HG03095 (cell line): Measurements from ENCODE around the gene INCENP.
"Not testable (repeated sequence)": the region's sequence is repeated elsewhere in the genome, so short reads cannot be mapped to it uniquely, and the experiment has no call there.

Source experiments
- ATAC-seq: cut with Tn5 transposase; IDR thresholded peaks from one replicate; pipeline ENCODE4 v1.9.1; 2021; ENCODE audit warnings: moderate library complexity; ENCODE audit not compliant: unreplicated experiment

INCENP gene

DNA sequence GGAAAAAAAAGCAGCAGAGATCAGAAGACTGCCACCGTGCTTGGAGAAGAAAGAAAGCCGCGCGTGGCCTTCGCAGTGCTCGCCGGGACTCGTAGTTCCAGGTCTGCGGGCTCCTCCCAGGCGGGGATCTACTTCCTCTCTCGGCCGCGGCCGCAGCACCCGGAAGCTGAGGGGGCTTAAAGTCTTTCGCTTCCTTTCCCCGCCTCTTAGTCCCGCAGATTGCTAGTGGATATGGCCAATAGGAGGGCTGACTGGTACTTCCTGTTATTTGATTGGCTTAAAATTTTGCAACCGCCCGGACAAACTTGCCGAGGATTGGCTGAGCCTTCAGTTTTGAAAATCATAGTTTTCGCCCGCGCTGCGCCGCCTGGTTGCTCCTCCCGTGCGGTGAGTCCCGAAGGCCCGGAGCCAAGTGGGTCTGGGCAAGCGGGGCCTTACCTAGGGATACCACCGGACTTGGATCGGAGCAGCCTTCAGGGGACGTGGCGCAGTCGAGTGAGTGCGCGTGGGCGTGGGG is at the start of gene INCENP:
TSS of gene INCENP (plus strand) at position 343 of the 517 bp plus-strand sequence. CDS start 4,151 bp downstream, outside the sequence.
- ATAC-seq: peak; percentile 95

DNA sequence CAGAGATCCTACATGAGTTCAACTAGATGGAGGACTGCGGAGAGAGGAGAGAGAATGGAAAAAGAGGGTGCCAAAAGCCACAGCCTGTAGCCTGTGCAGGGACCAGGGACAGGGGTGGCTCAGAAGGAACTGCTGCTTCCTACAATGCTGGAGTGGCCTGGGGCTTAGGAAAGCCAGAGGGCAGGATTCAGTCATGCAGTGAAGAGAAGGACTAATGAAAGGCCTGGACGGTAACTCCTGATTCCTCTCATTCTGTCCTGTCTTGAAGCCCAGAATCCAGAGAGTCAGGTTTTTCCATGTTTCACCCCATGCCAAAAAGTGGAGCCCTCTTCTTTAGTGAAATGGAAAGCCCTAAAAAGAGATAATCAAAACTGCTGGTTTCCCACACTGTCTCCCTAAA is 48.4 kb upstream of the INCENP start:
- no peak for ATAC-seq

DNA sequence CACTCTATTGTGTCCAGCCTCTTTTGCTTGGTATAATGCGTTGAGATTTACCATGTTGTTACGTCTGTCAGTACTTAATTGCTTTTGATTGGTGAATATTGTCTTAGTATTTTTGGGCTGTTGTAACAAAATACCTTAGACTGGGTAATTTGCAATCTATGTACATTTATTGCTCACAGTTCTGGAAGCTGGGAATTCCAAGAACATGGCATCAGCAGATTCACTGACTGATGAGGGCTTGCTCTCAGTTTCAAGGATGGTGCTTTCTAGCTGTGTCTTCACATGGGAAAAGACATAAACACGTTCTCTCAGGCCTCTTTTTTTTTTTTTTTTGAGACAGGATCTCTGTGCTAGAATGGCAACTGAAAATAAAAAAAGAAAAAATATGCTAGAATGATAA is 46.7 kb upstream of the INCENP start:
- no peak for ATAC-seq

DNA sequence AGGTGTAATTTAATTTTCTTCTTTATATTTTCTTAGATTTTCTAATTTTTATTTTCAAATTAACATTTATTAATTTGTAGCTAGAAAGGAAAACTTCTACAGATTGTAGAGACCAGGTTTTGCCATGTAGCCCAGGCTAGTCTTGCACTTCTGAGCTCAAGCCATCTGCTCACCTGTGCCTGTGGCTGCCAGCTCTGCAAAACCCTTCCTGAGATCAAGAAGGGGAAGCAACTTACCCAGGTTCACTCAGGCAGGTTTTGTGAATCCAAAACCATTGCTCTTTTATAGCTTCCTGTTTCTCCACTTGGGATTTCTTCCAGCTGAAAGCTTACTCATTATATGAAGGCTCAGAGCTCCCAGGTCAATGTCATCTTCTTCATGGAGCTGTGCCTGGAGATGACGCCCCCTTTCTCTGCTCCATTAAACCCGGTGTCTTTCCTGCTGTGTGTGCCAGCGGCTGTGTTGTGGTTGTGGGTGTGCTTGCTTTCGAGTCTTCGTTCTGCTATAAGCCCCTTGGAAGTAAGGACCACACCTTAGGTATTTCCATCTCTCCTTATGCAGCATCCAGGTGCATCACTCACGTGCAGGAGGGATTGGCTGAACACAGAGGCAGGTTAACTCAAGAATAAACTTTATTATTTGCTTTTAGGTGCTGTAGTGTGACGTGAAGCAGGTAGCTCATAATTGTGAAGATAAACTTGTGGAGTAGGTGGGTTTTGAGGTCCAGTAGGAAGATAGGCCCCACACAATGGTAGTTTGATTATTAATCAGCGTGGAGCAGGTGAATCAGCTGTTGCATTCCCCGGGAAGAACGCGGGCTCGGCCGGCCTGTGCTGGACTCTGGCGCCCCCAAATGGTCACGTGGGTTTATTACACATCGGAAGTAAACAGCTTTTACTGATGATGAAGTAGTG is 42.2 kb upstream of the INCENP start:
- no peak for ATAC-seq

DNA sequence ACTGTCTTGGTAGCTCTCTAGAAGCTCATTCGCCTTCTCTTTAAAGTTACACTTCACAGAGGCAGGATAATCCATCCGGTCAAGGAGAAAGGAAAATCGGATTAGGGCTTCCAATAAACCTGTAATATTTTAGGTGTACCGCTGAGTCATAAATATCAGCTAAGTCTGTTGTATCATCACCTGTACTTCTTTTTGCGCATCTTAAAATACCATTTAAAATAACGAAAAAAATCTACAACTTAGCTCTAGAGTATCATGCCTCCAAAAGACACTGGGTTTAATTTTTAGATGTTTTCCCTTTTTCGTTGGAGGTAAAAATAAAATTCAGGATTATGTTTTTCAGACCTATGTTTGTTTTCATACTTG is 41.5 kb upstream of the INCENP start:
- no peak for ATAC-seq

DNA sequence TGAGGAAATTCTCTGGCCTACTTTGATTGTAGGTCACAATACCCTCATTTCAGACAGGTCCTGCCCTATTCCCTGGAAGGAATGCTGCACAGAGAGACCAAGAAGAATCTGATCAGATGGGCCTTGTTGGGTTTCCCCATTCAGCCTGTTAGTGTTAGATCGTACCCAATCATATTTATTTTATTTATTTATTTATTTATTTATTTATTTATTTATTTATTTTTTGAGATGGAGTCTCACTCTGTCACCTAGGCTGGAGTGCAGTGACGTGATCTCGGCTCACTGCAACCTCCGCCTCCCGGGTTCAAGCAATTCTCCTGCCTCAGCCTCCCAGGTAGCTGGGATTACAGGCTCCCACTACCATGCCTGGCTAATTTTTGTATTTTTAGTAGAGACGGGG is 39.0 kb upstream of the INCENP start:
- ATAC-seq: not testable (repeated sequence)

GRCh38 chr11:62087694-62088093 is 36.1 kb upstream of the INCENP start:
- no peak for ATAC-seq

DNA sequence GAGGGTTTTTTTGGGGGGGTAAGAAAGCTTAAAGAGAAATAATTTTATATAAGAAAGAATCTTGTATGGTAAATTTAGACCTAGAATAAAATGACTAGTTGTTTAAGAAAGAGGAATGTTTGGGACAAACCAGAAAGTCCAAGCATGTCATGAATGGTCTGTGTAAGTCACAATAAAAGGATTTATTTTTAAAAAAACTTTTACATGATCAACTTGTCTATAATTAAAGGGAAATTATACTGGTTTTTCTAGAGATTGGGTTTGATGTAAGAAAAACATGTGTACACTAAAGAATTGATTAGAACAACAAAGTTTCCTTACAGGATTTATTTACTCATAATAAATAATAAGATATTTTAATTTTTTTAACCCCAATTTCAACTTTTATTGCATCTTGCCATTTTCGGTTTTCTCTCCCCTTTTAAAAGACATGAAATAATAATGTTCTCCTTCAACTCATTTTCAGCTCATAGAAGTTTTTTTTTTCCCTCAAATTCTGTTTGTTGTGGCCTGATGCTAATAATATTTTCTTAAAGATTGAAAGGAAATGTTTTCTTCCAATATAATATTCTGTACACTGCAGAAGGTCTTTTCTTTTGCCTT is 35.4 kb upstream of the INCENP start:
- ATAC-seq: no peak

DNA sequence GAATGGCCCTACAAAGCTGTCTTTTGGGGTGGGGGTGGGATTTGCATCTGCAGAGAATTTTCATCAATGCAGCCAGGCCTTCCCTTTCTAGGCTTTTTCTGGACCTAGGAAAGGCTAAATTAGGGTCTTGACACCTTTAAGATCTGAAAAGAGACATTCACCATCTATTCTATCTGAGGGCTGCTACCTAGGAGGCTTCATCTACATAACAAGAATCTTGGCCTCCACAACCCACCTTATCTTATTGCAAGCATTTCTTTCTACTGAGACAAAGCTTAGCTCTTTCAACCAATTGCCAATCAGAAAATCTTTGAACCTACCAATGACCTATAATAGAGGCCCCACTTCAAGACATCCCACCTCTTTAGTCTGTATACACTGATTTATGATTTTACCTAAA is 20.7 kb upstream of the INCENP start:
- ATAC-seq: no peak

DNA sequence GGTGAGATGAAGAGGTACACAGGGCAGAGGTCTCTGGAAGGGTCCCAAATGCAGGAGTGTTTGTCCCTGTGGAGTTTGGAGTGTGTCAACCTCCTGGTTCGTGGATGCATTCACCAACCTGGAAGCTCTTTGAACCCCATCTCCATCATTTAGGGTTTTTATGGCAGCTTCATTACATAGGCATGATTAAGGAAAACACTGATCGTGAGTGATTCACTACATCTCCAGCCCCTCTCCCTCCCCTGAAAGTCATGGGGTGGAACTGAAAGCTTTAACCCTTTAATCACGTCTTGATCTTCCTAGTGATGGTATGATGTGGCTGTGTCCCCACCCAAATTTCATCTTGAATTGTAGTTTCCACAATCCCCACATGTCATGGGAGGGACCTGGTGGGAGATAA is 19.8 kb upstream of the INCENP start:
- ATAC-seq: no peak

GRCh38 chr11:62104816-62105653 is 18.8 kb upstream of the INCENP start:
- ATAC-seq: no peak

DNA sequence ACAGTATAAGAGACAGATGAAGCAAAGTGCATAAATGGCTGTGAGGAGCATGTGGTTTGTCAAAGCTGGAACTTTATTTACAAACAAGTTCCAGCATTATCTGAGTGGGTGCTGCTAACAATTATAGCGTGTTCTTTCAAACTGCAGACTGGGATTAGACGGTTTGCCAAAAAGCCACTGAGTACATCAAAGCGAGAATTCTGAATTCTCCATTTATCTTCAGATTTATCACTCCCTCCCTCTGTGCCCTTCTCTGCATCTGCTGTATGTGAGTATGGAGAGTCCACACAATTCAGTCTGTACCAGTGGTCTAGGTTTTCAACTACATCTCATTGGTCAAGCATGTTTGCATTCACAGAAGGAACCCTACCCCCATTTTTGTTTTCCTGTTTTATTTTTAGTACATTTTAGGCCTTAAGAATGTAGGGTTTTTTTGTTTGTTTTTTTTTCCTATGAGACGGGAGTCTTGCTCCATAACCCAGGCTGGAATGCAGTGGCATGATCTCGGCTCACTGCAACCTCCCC is 18.1 kb upstream of the INCENP start:
- no peak for ATAC-seq

- no peak for ATAC-seq
These were observed 15.6 kb upstream of the INCENP start for GRCh38 chr11:62108017-62108750.

DNA sequence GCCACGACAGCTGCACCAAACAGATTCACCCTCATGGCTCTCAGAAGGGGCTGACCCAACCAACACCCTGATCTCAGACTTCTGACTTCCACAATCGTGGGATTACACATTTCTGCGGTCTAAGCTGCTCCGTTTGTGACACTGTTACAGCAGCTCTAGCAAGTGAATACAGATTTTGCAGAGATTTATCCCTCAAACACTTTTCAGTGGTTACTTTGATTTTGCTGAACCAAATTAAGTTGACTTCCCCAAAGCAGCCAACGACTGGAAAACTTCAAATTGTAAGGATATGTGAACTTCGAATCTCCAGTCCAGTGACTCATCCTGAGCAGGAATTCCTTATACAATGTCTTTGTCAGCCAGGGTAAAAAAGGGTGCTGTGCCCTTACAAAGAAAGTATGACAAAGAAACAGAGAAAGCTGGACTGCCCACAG is 14.8 kb upstream of the INCENP start:
- ATAC-seq: no peak

DNA sequence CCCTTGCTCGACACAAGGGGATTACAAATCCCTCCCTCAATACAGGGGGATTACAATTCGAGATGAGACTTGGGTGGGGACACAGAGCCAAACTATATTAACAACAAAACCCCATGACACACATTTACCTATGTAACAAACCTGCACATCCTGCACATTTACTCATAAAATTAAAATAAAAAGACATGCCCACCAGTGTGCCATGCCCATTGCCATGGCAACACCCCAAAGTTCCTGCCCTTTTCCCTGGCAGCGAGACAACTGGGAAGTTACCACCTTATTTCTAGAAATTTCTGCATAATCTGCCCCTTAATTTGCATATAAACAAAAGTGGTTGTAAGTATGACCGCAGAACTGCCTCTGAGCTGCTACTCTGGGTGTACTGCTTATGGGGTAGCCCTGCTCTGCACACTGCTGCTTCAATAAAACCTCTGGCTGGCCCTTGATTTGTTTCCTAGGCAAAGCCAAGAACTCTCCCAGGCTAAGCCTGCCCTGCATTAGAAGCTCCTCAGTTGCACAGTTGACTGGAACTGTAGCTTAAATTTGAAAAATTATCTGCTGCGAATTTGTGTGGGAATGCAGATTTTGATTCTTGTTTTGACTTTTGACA is 8.6 kb upstream of the INCENP start:
- no peak for ATAC-seq

DNA sequence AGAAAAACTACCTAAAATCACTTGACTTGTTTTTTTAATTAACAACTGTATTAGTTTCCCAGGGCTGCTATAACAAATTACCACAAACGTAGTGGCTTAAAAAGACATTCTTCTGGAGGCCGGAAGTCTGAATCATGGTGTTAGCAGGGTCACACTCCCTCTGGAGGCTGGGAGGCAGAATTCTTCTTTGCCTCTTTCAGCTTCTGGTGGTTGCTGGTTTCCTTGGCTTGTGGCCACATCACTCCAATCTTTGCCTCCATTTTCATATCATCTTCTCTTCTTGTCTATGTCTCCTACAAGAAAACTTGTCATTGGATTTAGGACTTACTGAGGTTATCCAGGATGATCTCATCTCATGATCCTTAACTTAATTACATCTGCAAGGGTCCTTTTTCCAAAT is 7.4 kb upstream of the INCENP start:
- ATAC-seq: no peak

DNA sequence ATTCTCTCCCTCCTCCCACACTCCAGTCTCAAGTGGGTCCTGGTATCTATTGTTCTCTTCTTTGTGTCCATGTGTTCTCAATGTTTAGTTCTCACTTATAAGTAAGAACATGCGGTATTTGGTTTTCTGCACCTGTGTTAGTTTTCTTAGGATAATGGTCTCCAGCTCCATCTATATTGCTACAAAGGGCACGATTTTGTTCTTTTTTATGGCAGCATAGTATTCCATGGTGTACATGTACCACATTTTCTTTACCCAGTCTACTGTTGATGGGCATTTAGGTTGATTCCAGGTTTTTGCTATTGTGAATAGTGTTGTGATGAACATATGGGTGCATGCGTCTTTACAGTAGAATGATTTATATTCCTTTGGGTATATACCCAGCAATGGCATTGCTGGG is 4.2 kb upstream of the INCENP start:
- no peak for ATAC-seq

GRCh38 chr11:62120001-62120400 is 3.8 kb upstream of the INCENP start:
- no peak for ATAC-seq

DNA sequence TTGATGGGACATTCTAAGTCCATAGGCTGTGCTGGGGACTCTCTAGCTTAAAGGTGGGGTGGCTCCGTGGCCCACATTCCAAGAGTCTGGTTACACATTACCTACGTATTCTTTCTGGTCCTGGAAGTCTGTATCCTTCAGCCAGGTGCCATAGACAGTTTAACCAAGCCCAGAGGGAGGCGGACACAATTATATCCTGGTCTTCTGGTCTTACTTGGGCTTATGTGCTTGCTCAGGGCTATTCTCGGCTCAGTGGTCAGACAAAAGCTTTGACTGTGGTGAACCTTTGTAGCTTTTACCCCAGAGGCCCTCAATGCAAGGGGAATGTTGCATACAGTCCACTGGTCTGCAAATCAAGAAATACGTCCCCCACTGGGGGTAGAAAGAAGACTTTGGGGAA is 3.4 kb upstream of the INCENP start:
- no peak for ATAC-seq

DNA sequence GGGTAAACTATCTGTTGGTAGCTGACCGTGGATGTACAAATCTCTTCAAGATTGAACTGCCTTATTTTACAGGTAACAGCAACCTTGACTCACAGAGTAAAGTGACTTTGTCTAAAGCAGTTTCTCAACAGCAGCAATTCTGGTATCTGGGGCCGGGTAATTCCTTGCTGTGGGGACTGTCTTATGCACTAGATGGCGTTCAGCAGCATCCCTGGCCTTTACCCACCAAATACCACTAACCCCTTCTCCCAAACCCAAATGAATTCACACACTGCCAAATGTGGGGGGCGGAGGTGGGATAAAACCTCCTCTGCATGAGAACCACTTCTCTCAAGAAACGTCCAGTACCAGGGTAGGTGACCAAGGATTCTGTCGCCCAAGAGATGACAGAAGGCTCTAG is 1.7 kb upstream of the INCENP start:
- ATAC-seq: no peak
